ENCODE measurements around the gene BAAT. TPM values are rescaled to one million over a fixed set of nuclear protein-coding genes. Genes with fewer than 3 reads are reported as not detected.
A peak's percentile ranks its signal among the peaks of the same experiment; 100 is the strongest.

BAAT gene
- total RNA-seq, 1 experiment from 2014 or later = not detected

DNA sequence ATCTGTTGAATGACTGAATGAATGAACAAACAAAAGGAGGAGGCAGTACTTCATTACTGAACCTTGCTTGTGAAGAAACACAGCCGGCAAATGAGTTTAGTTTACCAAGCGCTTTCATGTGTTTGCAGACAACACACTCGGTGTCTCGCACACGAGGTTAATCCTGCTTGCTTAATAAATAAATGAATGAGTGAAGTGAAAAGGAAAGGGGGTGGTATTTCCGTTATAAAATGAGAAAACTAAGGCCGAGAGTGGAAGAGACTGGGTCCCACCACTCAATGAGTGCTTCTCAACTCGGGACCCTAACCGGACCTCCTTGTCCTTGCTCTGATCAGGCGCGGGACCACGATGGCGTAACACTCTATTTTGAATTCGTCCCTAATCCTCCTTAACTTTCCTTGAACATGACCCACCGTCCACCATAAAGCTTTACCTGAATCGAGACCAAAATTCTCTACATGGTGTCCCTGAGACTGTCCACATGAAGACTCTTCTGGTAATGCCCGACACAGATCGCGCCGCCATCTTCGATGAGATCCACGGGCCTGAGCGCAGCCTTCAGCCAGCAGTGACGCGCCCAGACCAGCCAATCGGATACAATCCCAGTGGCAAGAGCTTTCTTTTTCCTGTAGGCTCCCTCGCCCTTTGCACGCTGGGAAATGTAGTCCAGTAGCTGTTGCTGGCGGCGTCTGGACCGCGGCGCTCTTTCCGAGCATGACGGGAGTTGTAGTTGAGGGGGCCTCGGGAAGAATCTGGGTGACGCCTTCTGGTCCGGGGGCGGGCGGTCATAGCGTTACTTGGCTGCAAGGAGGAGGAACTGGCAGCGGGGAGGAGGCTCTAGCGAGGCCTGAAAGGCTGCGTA lies 13.5 kb upstream of the BAAT start, which contains the start of the genes MRPL50 and ZNF189:
TSS of gene MRPL50 (minus strand) at position 551 of the 862 bp plus-strand sequence. CDS start at position 525, 26 bp downstream.
TSS of gene ZNF189 (plus strand) at position 784 of the 862 bp plus-strand sequence. CDS start 306 bp downstream, outside the sequence.
- peak; percentile 100 for DNase-seq (ENCODE audit: low spot score)

DNA sequence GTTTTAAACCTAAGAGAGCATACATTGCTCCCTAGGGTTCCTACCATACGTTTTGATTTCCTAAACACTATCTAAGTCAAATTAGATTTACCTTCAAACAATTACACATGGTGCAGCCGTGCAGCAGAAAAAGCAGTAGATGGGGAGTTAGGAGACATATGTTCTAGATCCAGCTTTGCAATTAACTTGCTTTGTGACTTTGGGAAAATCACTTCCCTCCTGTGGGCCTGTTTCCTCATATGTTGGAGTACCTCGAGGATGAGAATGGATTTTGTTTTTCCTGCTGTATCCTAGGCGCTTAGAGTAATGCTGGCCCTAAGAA lies 12.9 kb upstream of the BAAT start:
- DNase-seq (ENCODE audit: low spot score) = no peak

GRCh38 chr9:101394687-101395086 lies 9.9 kb upstream of the BAAT start:
- no peak for DNase-seq (ENCODE audit: low spot score)

GRCh38 chr9:101393135-101393534 lies 8.3 kb upstream of the BAAT start:
- DNase-seq (ENCODE audit: low spot score) = no peak

GRCh38 chr9:101388507-101388993 lies 3.7 kb upstream of the BAAT start:
- no peak for DNase-seq (ENCODE audit: low spot score)

GRCh38 chr9:101387871-101388506 lies 3.2 kb upstream of the BAAT start:
- peak; percentile 64 for DNase-seq (ENCODE audit: low spot score)

DNA sequence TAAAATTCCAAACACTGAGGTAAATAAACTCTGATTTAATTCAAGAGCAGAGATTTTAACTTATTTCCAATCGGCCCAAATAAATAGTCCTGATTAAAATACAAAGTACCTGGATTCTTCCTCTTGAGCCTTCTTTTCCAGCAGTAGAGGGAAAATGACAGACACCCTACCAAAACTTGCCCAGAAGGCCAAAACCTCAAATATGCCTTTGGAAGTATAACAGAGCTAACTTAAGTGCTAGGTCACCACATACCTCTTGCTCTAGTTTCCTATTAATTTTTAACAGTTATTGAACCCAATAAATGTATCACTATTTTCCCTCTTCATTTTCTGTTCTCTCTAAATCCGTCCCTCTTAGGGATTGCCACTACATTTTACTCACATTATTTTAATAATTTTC lies 1.4 kb downstream of the BAAT start:
- DNase-seq (ENCODE audit: low spot score) = no peak

- no peak for DNase-seq (ENCODE audit: low spot score)
These were observed 2.9 kb downstream of the BAAT start for GRCh38 chr9:101381833-101382342.

DNA sequence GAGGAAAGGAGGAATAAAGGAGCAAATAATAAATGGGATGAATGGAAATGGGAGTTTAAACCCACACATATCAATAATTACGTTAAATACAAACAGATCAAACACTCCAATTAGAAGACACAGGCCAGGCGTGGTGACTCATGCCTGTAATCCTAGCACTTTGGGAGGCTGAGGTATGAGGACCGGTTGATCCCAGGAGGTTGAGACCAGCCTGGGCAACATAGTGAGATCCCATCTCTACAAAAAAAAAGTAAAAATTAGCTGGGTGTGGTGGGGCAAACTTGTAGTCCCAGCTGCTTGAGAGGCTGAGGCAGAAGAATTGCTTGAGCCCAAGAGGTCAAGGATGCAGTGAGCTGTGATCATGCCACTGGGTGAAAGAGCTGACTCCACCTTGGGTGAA lies 3.7 kb downstream of the BAAT start:
- DNase-seq (ENCODE audit: low spot score) = no peak

DNA sequence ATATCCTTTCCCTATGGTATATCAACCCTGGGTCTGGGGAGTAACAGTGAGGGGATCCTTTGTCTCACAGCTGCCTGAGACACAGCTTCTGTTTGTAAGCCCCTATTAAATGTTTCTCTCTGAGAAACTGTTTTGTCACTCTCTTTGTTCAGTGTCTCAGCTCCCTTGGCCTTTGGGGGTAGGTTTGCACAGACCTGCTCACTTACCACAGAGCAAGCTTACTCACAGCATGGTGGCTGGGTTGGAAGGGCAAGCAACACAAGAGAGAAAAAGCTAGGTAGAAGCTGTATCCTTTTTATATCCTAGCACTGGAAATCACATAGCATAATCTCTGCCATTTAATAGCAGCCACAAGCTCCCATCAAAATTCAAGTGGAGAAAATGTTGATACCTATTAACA lies 4.5 kb downstream of the BAAT start:
- DNase-seq (ENCODE audit: low spot score) = no peak

DNA sequence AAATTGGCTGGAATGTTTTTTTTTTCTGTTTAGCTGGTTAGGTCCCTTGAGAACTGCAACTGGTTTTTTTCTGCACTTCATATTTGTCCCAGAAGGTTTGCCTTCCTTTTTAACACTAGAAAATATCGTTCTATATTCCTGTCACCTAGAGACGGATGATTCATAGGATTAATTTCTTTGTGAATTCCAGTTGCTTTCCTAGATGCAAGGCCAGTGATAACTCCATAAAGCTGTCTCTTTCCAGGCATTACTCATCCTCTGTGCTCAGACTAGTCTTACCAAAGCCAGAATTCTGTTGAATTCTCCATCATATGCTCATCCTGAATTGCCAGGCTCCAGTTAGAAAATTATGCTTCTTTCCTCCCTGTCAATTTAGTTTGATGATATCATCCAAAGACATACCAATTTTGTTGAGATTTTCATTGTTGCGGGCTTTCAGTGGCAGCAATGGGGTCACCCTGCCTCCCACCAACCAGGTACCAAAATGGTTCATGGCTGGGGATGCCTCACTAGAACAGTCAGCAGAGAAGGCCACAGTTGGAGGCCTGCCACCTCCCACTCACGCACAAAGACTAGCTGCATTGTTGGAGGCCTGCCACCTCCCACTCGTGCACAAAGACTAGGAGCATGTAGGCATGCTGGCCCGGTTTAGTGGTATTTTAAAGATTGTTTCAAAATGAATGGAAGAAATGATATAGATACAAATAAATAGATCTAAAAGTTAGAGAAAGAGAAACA lies 8.5 kb downstream of the BAAT start:
- peak; percentile 92 for DNase-seq (ENCODE audit: low spot score)

DNA sequence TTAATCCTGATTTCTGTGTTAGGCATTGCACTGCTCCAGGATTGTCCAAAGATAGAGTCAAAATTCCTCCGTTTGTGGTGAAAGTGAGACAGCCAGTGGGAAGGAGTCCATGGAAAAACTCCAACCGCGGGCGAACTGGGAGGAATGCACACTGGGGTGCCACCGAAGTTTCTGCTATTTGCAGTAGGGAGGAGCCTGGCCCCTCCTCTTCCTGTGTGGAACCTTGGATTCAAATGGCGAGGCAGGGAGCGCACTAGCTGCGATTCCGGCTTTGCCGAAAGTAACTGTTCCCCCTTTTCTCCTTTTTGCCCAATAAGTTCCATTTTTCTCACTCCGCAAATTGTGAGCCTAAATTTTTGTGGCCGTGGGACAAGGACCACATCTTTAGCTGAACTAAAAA lies 9.3 kb downstream of the BAAT start:
- DNase-seq (ENCODE audit: low spot score) = peak; percentile 89

DNA sequence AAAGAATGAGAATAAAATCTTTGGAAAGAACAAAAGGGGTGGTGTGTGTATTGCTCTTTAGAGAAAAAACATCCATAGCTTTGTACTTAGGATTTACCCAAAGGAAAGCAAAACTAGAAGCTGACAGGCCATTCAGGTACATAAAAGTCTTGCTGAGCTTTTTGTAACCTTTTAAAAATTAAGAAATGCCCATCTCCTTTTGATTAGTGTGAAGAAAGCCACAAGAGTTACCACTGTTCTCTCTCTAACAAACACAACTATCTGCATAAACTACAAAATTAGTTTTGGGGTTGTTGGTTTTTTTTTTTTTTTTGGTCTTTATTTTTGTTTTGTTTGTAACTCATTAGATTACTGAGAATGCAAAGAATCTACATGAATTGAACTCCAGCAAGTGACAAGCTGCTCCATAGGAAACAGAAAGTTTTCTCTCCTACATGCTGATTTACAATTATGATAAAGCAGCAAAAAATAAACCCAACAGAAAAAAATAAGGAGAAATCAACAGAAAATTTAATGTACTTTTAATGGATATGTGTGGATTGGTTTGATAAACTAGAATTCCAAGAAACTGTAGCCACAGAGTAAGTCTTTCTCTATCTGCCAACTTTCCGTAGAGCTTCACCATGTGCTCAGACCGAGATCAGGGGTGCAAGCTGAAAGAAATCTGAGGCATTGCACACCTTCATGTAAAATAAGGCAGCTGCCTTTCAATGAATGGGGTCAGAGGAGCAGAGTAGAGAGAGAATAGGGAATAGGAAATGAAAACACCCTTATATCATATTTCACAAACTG lies 12.3 kb downstream of the BAAT start:
- DNase-seq (ENCODE audit: low spot score) = no peak

GRCh38 chr9:101371813-101372212 lies 13.0 kb downstream of the BAAT start:
- DNase-seq (ENCODE audit: low spot score) = no peak

DNA sequence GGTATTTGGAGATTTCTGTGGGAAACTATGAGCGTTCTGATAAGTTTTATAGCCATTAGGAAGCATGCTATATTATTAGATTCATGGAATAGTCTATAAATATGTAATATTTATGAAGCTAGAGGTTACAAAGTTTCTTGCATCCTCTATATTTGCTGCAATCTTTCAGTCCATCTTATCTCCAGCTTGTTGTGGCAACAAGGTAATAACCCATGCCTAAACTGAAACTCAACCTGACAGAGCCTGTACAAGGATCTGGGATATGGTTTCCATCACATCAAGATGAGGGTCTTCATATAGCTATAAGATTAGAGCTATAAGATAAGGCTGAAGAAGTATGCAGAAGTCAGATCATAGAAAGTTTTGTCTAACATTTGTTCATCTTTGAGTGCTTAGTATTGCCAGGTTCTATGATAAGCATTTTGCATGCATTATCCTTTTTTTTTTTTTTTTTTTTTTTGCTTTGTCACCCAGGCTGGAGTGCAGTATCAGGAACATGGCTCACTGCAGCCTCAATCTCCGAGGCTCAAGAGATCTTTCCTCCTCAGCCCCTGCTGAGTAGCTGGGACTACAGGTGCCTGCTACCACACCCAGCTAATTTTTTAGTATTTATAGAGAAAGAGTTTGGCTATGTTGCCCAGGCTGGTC lies 14.8 kb downstream of the BAAT start:
- DNase-seq (ENCODE audit: low spot score) = no peak

DNA sequence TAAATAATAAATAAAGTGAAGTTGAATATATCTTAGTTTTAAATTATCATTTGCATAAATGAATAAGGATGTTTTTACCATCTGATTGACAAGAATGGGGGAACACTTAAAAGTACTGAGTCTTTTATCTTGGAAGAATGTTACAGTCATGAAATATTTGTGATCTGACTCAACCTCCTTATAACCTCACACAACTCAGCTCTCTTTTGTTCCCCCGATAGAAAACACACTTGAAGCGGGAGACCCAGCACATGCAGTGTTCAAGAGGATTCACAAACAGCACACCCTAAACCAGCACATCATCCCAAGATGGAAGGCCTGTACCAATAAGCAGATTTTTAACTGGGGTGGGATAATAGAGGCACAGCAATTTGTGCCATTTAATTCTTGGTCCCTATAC lies 15.5 kb downstream of the BAAT start:
- DNase-seq (ENCODE audit: low spot score) = peak; percentile 55

GRCh38 chr9:101367323-101367722 lies 17.5 kb downstream of the BAAT start:
- no peak for DNase-seq (ENCODE audit: low spot score)

- peak; percentile 14 for DNase-seq (ENCODE audit: low spot score)
These were observed 18.6 kb downstream of the BAAT start for GRCh38 chr9:101366038-101366756.

DNA sequence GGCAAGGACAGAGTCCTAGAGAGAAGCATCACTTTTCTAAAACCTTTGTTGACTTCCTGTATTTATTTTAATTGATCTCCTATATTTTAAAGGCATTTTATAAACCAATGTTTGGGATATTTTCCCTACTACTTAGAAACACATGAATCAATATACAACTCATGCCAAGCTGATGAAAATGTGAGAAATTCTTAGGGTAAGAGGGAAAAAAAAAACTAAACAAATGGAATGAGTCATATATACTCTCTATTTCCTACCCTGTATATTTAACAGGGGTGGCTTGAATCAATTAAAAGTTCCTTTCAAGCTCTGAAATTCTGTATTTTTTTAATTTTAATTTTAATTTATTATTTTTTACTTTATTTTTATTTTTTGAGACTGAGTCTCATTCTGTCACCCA lies 19.6 kb downstream of the BAAT start:
- no peak for DNase-seq (ENCODE audit: low spot score)

DNA sequence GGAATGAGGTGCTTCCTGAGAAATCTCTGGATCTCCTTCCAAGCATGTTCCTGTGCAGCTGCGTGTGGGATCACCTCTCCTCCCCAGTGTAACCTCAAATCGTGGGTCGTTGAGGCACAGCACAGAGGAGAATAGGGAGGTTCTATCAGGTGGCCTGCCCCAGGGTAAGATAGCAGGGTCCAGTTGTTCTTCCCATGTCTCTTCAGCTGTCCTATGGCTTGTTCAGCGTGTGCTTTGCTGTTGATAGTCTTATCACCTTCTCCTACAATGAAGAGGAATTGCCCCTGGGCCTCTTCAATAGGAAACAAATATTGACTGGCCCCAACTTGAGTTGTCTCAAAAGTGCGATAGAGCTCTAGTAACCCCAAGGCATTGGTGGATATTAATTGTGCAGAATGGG lies 22.4 kb downstream of the BAAT start:
- no peak for DNase-seq (ENCODE audit: low spot score)
